Mesendoderm (in vitro differentiated cells): ENCODE results near the gene FAIM2.

Experiments used
- DNase-seq: peaks from one replicate; pipeline ENCODE4 v3.0.0; 2013
- H2AK5ac ChIP-seq: 2 replicates; pipeline ENCODE4 v1.6.1; 2013; ENCODE audit warnings: low read length, inconsistent platforms
- H2BK120ac ChIP-seq: 2 replicates; pipeline ENCODE4 v1.6.1; 2013; ENCODE audit warnings: low read depth, mild to moderate bottlenecking, low read length, moderate library complexity, mixed read lengths
- H2BK15ac ChIP-seq: replicated peaks from 2 replicates; pipeline ENCODE4 v1.6.1; 2013; ENCODE audit warnings: low read depth, mild to moderate bottlenecking, moderate library complexity
- H2BK5ac ChIP-seq: 2 replicates; pipeline ENCODE4 v1.6.1; 2013; ENCODE audit warnings: low read length, inconsistent platforms
- H3K18ac ChIP-seq: 2 replicates; pipeline ENCODE4 v1.6.1; 2013; ENCODE audit warnings: mild to moderate bottlenecking, low read length, mixed read lengths
- H3K23ac ChIP-seq: one replicate; pipeline ENCODE4 v1.6.1; 2013; ENCODE audit warnings: low read length
- H3K27ac ChIP-seq: 2 replicates; pipeline ENCODE4 v1.5.1; 2013; ENCODE audit warnings: low read depth, mild to moderate bottlenecking, inconsistent platforms, low read length, moderate library complexity
- H3K27me3 ChIP-seq: 2 replicates; pipeline ENCODE4 v1.6.1; 2013; ENCODE audit warnings: low read length, control low read depth, mild to moderate bottlenecking, inconsistent platforms; ENCODE audit not compliant: insufficient read depth, poor library complexity
- H3K36me3 ChIP-seq: 2 replicates; pipeline ENCODE4 v1.6.1; 2013; ENCODE audit warnings: low read length, inconsistent platforms; ENCODE audit not compliant: control insufficient read depth, insufficient read depth
- H3K4ac ChIP-seq: one replicate; pipeline ENCODE4 v1.6.1; 2013; ENCODE audit warnings: low read depth, mild to moderate bottlenecking, low read length, moderate library complexity
- H3K4me1 ChIP-seq: 2 replicates; pipeline ENCODE4 v1.6.1; 2013; ENCODE audit warnings: low read depth, low read length, inconsistent platforms; ENCODE audit not compliant: control insufficient read depth
- H3K4me2 ChIP-seq: 2 replicates; pipeline ENCODE4 v1.6.1; 2013; ENCODE audit warnings: low read length
- H3K4me3 ChIP-seq: 2 replicates; pipeline ENCODE4 v1.5.1; 2013; ENCODE audit warnings: mild to moderate bottlenecking, low read length
- H3K56ac ChIP-seq: one replicate; pipeline ENCODE4 v1.6.1; 2013; ENCODE audit warnings: low read length
- H3K79me1 ChIP-seq: 2 replicates; pipeline ENCODE4 v1.6.1; 2013; ENCODE audit warnings: low read length, inconsistent platforms
- H3K79me2 ChIP-seq: 2 replicates; pipeline ENCODE4 v1.6.1; 2013; ENCODE audit warnings: mild to moderate bottlenecking, low read length; ENCODE audit not compliant: control insufficient read depth, insufficient read depth
- H3K9ac ChIP-seq: 2 replicates; pipeline ENCODE4 v1.6.1; 2013; ENCODE audit warnings: low read length, inconsistent platforms
- H4K5ac ChIP-seq: one replicate; pipeline ENCODE4 v1.6.1; 2013; ENCODE audit warnings: low read length
- H4K8ac ChIP-seq: one replicate; pipeline ENCODE4 v1.6.1; 2013; ENCODE audit warnings: low read depth, mild to moderate bottlenecking, control low read depth, low read length, moderate library complexity
- WGBS: extraction: QIAGEN DNeasy Blood & Tissue Kit; methylation state at CpG from one replicate; pipeline ENCODE4 v1.1.7; 2013; ENCODE audit warnings: low lambda C conversion rate, missing lambda C conversion rate; ENCODE audit not compliant: insufficient coverage; ENCODE audit errors: extremely low coverage; 5-methylcytosine and 5-hydroxymethylcytosine counted together

The FAIM2 gene

DNA sequence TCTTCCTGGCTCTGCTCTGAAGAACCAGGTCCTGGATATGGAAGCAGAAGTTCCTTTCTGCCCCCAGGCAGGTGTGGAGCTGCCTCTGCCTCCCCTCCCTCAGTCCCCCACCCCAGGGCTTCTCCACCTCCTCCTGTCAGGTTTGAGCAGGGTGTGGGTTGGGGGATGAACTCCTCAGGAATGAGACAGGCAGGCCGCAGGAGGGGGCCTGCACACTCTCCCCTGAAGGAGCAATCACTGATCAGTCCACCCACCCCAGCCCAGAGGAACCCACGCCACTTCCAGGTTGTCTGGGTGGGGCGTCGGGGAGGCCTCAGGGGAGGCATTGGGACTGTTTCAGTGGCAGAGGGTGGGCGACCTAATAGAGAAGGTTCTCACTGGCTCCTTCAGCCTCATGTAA lies 26.6 kb downstream of the FAIM2 start:
- H2BK15ac ChIP-seq, result no peak overlapping the region
- H2BK5ac ChIP-seq, result no peak overlapping the region
- H3K79me1 ChIP-seq, result no peaks in the 10 kb centered on the region
- no peak for DNase-seq
- no CpG with 5 or more reads among the region's 5 CpGs for WGBS
- no peak overlapping the region for H3K23ac ChIP-seq
- H3K27me3 ChIP-seq, result no peaks in the 10 kb centered on the region
- no peak overlapping the region for H2BK120ac ChIP-seq
- H3K56ac ChIP-seq, result no peak overlapping the region
- no peak overlapping the region for H3K4ac ChIP-seq
- no peak overlapping the region for H3K4me2 ChIP-seq
- H4K5ac ChIP-seq, result no peak overlapping the region
- H3K36me3 ChIP-seq, result no peaks in the 10 kb centered on the region
- H3K18ac ChIP-seq, result no peak overlapping the region
- no peak overlapping the region for H2AK5ac ChIP-seq
- H3K4me1 ChIP-seq, result peaks cover 2% of the 10 kb centered on the region
- no peak overlapping the region for H3K9ac ChIP-seq
- no peak overlapping the region for H3K4me3 ChIP-seq
- no peak overlapping the region for H4K8ac ChIP-seq
- H3K79me2 ChIP-seq, result no peaks in the 10 kb centered on the region
- no peak overlapping the region for H3K27ac ChIP-seq

GRCh38 chr12:49876070-49876469 lies 27.6 kb downstream of the FAIM2 start:
- Histone ChIP-seq H2BK120ac (no peak overlapping the region), H4K5ac (no peak overlapping the region), H2BK15ac (no peak overlapping the region), H3K27me3 (no peaks in the 10 kb centered on the region), H3K18ac (no peak overlapping the region), H2BK5ac (no peak overlapping the region), H3K36me3 (no peaks in the 10 kb centered on the region), H3K56ac (no peak overlapping the region), H2AK5ac (no peak overlapping the region), H4K8ac (no peak overlapping the region), H3K23ac (no peak overlapping the region), H3K4me1 (no peaks in the 10 kb centered on the region), H3K4me2 (no peak overlapping the region), H3K4ac (no peak overlapping the region), H3K79me2 (no peaks in the 10 kb centered on the region), H3K9ac (no peak overlapping the region), H3K4me3 (no peak overlapping the region), H3K79me1 (no peaks in the 10 kb centered on the region), H3K27ac (no peak overlapping the region)
- WGBS, result no CpG with 5 or more reads among the region's 3 CpGs
- DNase-seq, result no peak

- Histone ChIP-seq H2BK120ac (no peak overlapping the region), H2AK5ac (no peak overlapping the region), H3K4me3 (no peak overlapping the region), H4K8ac (no peak overlapping the region), H3K56ac (no peak overlapping the region), H3K27ac (no peak overlapping the region), H2BK5ac (no peak overlapping the region), H3K4me2 (no peak overlapping the region), H3K79me1 (no peaks in the 10 kb centered on the region), H3K9ac (no peak overlapping the region), H3K4me1 (no peaks in the 10 kb centered on the region), H3K79me2 (no peaks in the 10 kb centered on the region), H3K23ac (no peak overlapping the region), H3K27me3 (no peaks in the 10 kb centered on the region), H3K4ac (no peak overlapping the region), H3K36me3 (no peaks in the 10 kb centered on the region), H4K5ac (no peak overlapping the region), H2BK15ac (no peak overlapping the region), H3K18ac (no peak overlapping the region)
- DNase-seq, result no peak
- WGBS, result no CpG with 5 or more reads among the region's 9 CpGs
These were observed 28.5 kb downstream of the FAIM2 start for GRCh38 chr12:49875115-49875720.

GRCh38 chr12:49874142-49874897 lies 29.4 kb downstream of the FAIM2 start:
- no peak overlapping the region for H4K5ac ChIP-seq
- H3K18ac ChIP-seq, result no peak overlapping the region
- no peak overlapping the region for H3K56ac ChIP-seq
- H2BK120ac ChIP-seq, result no peak overlapping the region
- no peaks in the 10 kb centered on the region for H3K36me3 ChIP-seq
- H3K4me1 ChIP-seq, result no peaks in the 10 kb centered on the region
- no peaks in the 10 kb centered on the region for H3K27me3 ChIP-seq
- H2AK5ac ChIP-seq, result no peak overlapping the region
- H3K4me2 ChIP-seq, result no peak overlapping the region
- no peak overlapping the region for H3K23ac ChIP-seq
- H3K4ac ChIP-seq, result no peak overlapping the region
- no peak overlapping the region for H3K4me3 ChIP-seq
- DNase-seq, result no peak
- no peaks in the 10 kb centered on the region for H3K79me2 ChIP-seq
- no CpG with 5 or more reads among the region's 12 CpGs for WGBS
- no peak overlapping the region for H2BK5ac ChIP-seq
- H3K9ac ChIP-seq, result no peak overlapping the region
- H2BK15ac ChIP-seq, result no peak overlapping the region
- H3K79me1 ChIP-seq, result no peaks in the 10 kb centered on the region
- no peak overlapping the region for H4K8ac ChIP-seq
- H3K27ac ChIP-seq, result no peak overlapping the region

GRCh38 chr12:49873361-49873934 lies 30.3 kb downstream of the FAIM2 start:
- no peak overlapping the region for H3K4me3 ChIP-seq
- no peak overlapping the region for H3K4me2 ChIP-seq
- H3K27me3 ChIP-seq, result no peaks in the 10 kb centered on the region
- no peak overlapping the region for H4K8ac ChIP-seq
- no peak overlapping the region for H3K23ac ChIP-seq
- no peak overlapping the region for H2BK15ac ChIP-seq
- no peak overlapping the region for H4K5ac ChIP-seq
- no peak overlapping the region for H3K4ac ChIP-seq
- H3K79me2 ChIP-seq, result no peaks in the 10 kb centered on the region
- no peaks in the 10 kb centered on the region for H3K79me1 ChIP-seq
- no peak overlapping the region for H2BK120ac ChIP-seq
- DNase-seq, result no peak
- no peaks in the 10 kb centered on the region for H3K4me1 ChIP-seq
- H3K56ac ChIP-seq, result no peak overlapping the region
- H2AK5ac ChIP-seq, result no peak overlapping the region
- H3K36me3 ChIP-seq, result no peaks in the 10 kb centered on the region
- H3K27ac ChIP-seq, result no peak overlapping the region
- H3K18ac ChIP-seq, result no peak overlapping the region
- H3K9ac ChIP-seq, result no peak overlapping the region
- WGBS, result no CpG with 5 or more reads among the region's 3 CpGs
- no peak overlapping the region for H2BK5ac ChIP-seq
